ENCODE data around the gene ADGRA1.
"Not testable (repeated sequence)": the region's sequence is repeated elsewhere in the genome, so short reads cannot be mapped to it uniquely, and the experiment has no call there.

Gene ADGRA1

DNA sequence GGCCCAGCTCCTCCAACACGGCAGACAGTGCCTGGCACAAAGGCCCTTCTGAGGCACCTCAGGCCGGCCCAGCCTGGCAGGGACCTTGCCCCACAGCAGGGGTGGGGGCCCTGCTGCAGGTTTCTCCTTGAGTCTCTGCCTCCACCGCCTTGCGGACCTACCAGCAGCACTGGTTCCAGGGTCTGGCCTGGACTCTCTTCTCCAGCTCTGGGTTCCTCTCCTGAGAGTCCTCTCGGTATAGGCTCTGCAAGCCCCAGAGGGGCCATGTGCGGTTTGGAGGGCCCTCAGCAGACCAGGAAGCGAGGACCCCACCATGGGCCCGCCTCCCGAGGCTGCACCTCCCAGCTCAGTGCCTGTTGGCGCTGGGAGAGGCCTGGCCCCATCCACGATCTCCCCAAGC, 38.1 kb upstream of the ADGRA1 start:
- Mint-ChIP-seq H3K4me3 (no peak overlapping the region), H3K27ac (no peak overlapping the region), H3K4me1 (no peaks in the 10 kb centered on the region), H3K36me3 (no peaks in the 10 kb centered on the region), H3K9me3 (no peaks in the 10 kb centered on the region), H3K27me3 (peaks cover 4% of the 10 kb centered on the region)

DNA sequence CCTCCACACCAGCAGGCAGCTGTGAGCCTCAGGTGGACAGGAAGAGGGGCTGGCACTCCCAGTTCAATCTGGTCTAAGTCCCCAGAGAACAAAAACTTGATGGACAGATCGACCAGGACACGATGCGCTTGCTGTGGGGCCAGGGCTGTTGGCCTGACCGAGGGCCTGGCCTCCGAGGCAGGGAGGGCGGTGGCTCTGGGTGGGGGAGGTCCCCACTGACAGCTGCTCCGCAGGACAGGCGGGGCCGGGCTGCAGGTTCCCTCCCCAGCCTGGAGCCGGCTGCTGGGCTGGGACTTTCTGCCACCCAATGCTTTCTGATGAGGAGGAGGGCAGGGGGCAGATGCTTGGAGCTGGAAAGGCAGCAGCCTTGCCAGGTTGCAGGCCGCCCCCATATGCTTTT, 37.4 kb upstream of the ADGRA1 start:
- no peak overlapping the region for H3K4me3 Mint-ChIP-seq
- H3K27me3 Mint-ChIP-seq = peaks cover 4% of the 10 kb centered on the region
- no peaks in the 10 kb centered on the region for H3K4me1 Mint-ChIP-seq
- no peaks in the 10 kb centered on the region for H3K36me3 Mint-ChIP-seq
- no peaks in the 10 kb centered on the region for H3K9me3 Mint-ChIP-seq
- H3K27ac Mint-ChIP-seq = no peak overlapping the region

DNA sequence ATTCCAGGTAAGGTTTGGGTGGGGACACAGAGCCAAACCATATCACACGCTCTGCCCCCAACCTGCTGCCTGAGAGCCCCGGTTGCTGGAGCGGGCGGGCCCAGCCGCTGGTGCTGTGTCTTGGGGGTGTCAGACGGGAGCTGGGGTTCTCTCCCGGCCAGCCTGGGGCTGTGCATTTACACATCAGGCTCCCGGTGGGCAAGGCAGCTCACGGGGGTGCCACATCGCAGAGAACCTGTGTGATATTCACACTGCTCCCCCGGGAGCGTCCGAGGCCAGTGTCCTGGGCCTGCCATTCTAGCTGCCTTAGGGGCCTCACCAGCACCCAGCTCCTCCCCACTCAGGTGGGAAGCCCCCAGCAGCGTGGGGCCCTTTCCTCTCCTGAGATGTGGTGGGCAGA, 35.6 kb upstream of the ADGRA1 start:
- Mint-ChIP-seq H3K27me3 (peaks cover 6% of the 10 kb centered on the region), H3K9me3 (no peaks in the 10 kb centered on the region), H3K4me3 (no peak overlapping the region), H3K36me3 (no peaks in the 10 kb centered on the region), H3K27ac (no peak overlapping the region), H3K4me1 (no peaks in the 10 kb centered on the region)

DNA sequence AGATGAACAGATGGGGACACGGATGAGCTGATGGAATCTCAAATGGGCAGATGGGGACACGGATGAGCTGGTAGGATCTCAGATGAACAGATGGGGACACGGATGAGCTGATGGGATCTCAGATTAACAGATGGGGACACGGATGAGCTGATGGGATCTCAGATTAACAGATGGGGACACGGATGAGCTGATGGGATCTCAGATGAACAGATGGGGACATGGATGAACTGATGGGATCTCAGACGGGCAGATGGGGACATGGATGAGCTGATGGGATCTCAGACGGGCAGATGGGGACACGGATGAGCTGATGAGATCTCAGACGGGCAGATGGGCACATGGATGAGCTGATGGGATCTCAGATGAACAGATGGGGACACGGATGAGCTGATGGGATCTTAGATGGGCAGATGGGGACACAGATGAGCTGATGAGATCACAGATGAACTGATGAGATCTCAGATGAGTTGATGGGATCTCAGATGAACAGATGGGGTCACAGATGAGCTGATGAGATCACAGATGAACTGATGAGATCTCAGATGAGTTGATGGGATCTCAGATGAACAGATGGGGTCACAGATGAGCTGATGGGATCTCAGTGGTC, 34.1 kb upstream of the ADGRA1 start:
- not testable (repeated sequence) for H3K27ac Mint-ChIP-seq, H3K27me3 Mint-ChIP-seq, H3K36me3 Mint-ChIP-seq, H3K9me3 Mint-ChIP-seq, H3K4me1 Mint-ChIP-seq, H3K4me3 Mint-ChIP-seq

DNA sequence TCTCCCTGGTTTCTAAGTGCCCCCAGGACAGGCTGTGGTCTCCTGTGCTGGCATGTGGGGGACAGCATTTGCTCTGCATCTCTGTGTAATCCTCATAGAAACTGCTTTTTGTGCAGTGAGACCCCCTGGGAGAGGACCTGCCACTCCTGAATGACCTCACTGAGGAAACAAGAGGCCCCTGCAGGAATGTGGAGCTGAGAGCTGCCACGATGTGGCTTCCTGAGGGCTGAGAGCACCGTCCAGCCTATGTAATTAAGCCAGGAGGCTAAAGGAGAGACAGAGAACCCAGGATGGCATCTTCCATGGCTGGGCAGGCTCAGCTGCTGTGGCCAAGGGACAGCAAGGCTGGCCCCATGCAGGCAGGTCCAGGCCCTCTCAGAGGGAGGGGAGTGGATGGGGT, 32.3 kb upstream of the ADGRA1 start:
- Mint-ChIP-seq H3K4me1 (peaks cover 14% of the 10 kb centered on the region), H3K27ac (no peak overlapping the region), H3K4me3 (no peak overlapping the region), H3K36me3 (no peaks in the 10 kb centered on the region), H3K27me3 (peaks cover 4% of the 10 kb centered on the region), H3K9me3 (no peaks in the 10 kb centered on the region)

DNA sequence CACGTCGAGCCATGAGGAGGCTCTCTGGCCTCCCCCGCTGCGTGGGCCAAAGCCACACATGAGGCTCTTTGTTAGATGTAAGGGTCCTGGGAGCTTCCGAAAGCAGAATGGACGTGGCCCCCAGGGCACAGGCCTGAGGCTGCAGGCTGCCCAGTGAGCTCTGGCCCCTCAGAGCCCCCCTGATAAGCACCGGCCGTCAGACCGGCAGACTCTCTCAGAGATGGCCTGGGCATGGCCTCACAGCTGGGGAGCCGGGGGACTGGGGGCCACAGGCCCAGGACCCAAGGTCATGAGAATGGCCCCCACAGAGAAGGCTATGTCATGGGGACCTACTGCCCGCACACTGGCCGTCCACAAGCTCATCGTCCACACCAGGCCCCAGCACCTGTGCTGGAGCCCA, 31.7 kb upstream of the ADGRA1 start:
- H3K27ac Mint-ChIP-seq = no peak overlapping the region
- peaks cover 4% of the 10 kb centered on the region for H3K27me3 Mint-ChIP-seq
- H3K4me3 Mint-ChIP-seq = no peak overlapping the region
- no peaks in the 10 kb centered on the region for H3K9me3 Mint-ChIP-seq
- no peaks in the 10 kb centered on the region for H3K36me3 Mint-ChIP-seq
- peaks cover 14% of the 10 kb centered on the region for H3K4me1 Mint-ChIP-seq

DNA sequence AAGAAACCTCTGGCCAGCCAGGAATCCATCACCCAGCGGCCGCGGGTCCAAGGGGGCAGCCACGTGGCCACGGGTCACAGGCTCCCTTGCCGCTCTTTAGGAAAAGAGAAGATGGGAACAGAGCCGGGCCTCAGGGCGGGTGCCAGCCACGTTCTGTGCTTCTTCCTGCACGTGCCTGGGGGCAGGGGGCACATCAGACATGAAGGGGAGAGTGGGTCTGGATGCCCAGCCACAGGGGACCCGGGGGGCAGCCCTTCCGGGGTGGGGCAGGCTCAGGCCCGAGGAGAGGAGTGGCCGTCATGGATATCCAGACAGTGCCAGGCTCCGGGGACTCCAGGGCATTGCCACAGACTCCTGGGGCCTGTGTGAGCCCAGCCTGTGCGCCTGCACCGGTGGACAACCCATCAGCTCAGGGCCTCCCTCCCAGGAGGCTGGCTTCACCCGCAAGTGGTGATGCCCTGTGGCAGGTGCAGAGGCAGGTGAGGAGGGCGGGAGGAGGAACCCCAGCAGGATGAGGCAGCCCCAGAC, 31.0 kb upstream of the ADGRA1 start:
- peaks cover 14% of the 10 kb centered on the region for H3K4me1 Mint-ChIP-seq
- H3K27ac Mint-ChIP-seq = no peak overlapping the region
- peaks cover 4% of the 10 kb centered on the region for H3K27me3 Mint-ChIP-seq
- H3K36me3 Mint-ChIP-seq = no peaks in the 10 kb centered on the region
- no peak overlapping the region for H3K4me3 Mint-ChIP-seq
- no peaks in the 10 kb centered on the region for H3K9me3 Mint-ChIP-seq

DNA sequence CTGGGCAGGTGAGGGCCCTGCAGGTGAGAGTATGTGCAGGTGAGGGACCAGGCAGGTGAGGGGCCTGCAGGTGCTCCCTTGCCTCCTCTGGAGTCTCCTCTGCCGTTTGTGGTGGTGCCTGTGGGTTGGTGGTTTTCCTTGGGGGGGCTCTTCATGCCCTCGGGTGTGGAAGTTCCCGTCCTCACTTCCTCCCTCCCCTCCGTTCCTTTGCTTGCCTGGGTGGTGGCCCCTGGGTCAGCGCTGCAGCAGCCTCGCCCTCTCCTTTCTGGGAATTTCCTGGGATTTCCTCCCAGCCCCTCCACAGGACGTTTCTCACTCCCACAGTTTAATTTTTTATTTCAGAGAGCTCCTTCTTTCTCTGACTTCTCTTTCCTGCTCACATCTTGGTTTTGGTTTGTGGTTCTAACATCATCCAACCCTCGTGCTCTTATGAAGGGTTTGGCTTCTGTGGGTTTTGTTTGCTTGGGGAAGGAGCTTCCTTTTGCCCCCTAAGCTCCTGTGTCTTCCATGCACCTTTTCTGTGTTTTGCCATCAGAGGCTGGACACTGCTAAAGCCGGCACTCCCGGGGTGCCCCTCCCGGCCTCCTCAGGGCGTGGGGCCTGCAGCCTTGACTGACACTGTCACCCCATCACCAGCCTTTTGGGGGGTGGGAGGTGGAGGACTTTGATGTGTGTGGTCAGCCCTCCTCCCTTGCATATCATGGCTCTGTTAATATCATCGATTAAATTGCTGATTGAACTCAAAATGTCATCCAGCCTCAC, 29.2 kb upstream of the ADGRA1 start:
- Mint-ChIP-seq H3K4me3 (peak overlapping the region; percentile 1), H3K4me1 (peaks cover 14% of the 10 kb centered on the region), H3K27ac (no peak overlapping the region), H3K36me3 (no peaks in the 10 kb centered on the region), H3K9me3 (no peaks in the 10 kb centered on the region), H3K27me3 (peaks cover 4% of the 10 kb centered on the region)

DNA sequence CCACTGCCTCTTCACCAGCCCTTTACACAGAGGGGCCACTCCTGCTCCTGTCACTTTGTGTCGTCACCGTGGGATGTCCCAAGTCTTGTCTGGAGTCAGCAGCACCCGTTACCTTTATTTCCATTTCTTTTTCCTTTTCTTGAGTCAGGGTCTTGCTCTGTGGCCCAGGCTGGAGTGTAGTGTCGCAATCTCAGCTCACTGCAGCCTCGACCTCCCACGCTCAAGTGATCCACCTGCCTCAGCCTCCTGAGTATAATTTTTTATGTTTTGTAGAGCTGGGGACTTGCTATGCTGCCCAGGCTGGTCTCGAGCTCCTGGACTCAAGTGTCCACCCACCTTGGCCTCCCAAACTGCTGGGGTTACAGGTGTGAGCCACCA, 28.6 kb upstream of the ADGRA1 start:
- H3K4me3 Mint-ChIP-seq = no peak overlapping the region
- no peaks in the 10 kb centered on the region for H3K36me3 Mint-ChIP-seq
- H3K27ac Mint-ChIP-seq = no peak overlapping the region
- H3K4me1 Mint-ChIP-seq = peaks cover 14% of the 10 kb centered on the region
- H3K9me3 Mint-ChIP-seq = no peaks in the 10 kb centered on the region
- peaks cover 4% of the 10 kb centered on the region for H3K27me3 Mint-ChIP-seq

DNA sequence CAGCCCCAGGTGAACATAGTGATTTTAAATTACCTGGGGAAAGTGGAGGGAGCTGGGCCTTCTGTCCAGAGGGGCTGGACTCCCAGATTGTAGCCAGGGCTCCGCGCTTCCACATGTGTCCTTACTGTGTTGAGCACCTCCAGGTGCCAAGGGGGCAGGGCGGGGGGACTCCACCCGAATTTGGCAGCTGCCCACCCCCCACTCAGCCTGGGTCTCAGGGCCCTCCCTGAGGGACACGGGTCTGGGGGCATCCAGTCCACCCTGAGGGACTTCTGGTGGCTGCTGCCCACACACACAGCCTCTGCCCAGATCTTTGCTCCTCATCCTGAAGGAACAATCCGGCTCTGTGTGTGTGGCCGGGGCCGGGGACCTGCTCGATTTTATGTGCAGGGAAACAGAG, 28.2 kb upstream of the ADGRA1 start:
- Mint-ChIP-seq H3K4me1 (peaks cover 14% of the 10 kb centered on the region), H3K4me3 (no peak overlapping the region), H3K9me3 (no peaks in the 10 kb centered on the region), H3K27me3 (peaks cover 4% of the 10 kb centered on the region), H3K36me3 (no peaks in the 10 kb centered on the region), H3K27ac (no peak overlapping the region)

DNA sequence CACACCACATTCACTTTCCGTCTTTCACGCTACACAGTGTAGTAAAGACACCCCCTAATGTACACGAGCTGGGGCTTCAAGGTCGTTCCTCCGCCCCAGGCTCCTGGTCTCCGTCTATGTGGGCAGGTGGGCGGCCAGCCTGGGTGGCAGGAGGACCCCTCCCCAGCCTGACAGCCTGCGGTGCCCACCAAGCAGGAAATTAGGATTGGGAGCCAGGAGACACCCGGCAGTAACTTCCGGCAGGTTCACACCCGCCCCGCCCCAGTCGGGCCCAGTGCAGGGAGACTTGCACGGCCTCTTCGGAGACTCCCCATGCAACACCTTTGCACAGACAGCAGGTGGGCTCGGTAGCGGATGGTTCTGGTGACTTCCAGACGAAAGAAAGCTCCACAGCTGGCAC, 27.7 kb upstream of the ADGRA1 start:
- H3K27me3 Mint-ChIP-seq = peaks cover 4% of the 10 kb centered on the region
- no peak overlapping the region for H3K27ac Mint-ChIP-seq
- no peak overlapping the region for H3K4me3 Mint-ChIP-seq
- H3K4me1 Mint-ChIP-seq = peaks cover 14% of the 10 kb centered on the region
- no peaks in the 10 kb centered on the region for H3K36me3 Mint-ChIP-seq
- H3K9me3 Mint-ChIP-seq = no peaks in the 10 kb centered on the region

DNA sequence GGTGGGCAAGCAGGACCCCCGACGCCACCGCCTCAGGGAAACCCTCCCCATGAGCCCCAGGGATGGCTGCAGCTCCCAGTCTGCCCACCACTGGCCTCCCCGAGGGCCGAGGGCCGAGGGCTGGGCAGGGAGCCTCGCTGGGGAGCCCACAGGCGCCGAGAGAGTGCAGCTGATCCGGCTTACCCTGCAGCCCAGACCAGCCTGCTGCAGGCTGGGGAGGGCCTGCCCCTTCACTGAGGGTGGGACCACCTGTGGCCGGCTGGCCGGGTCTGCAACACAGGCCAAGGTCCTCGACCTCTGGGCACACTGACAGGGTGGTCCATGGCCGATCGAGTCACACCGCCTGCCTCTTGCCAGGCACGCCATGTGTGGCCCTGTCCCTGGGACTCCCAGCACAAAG, 27.3 kb upstream of the ADGRA1 start:
- H3K27ac Mint-ChIP-seq = no peak overlapping the region
- H3K4me3 Mint-ChIP-seq = no peak overlapping the region
- peaks cover 4% of the 10 kb centered on the region for H3K27me3 Mint-ChIP-seq
- no peaks in the 10 kb centered on the region for H3K9me3 Mint-ChIP-seq
- peaks cover 14% of the 10 kb centered on the region for H3K4me1 Mint-ChIP-seq
- H3K36me3 Mint-ChIP-seq = no peaks in the 10 kb centered on the region

DNA sequence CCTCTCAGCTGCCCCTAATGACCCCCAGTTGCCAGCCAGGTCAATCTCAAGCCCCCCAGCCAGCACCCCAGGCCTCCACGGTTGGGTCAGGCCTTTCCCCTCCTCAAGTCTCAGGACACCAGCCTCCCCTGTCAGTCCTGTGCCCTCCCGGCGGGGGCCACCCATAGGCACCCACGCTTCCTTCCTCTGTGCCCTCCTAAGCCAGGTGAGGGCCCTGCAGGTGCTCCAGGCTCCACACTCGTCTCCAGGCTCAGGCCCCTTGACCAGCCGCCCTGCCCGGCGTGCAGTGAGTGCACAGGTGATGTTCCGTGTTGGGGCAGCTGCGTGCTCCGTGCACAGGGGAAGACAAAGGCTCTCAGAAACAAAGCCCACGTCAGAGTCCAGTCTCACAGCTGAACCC, 26.8 kb upstream of the ADGRA1 start:
- H3K4me3 Mint-ChIP-seq = no peak overlapping the region
- H3K27ac Mint-ChIP-seq = no peak overlapping the region
- H3K27me3 Mint-ChIP-seq = peaks cover 4% of the 10 kb centered on the region
- H3K36me3 Mint-ChIP-seq = no peaks in the 10 kb centered on the region
- peaks cover 14% of the 10 kb centered on the region for H3K4me1 Mint-ChIP-seq
- H3K9me3 Mint-ChIP-seq = no peaks in the 10 kb centered on the region

DNA sequence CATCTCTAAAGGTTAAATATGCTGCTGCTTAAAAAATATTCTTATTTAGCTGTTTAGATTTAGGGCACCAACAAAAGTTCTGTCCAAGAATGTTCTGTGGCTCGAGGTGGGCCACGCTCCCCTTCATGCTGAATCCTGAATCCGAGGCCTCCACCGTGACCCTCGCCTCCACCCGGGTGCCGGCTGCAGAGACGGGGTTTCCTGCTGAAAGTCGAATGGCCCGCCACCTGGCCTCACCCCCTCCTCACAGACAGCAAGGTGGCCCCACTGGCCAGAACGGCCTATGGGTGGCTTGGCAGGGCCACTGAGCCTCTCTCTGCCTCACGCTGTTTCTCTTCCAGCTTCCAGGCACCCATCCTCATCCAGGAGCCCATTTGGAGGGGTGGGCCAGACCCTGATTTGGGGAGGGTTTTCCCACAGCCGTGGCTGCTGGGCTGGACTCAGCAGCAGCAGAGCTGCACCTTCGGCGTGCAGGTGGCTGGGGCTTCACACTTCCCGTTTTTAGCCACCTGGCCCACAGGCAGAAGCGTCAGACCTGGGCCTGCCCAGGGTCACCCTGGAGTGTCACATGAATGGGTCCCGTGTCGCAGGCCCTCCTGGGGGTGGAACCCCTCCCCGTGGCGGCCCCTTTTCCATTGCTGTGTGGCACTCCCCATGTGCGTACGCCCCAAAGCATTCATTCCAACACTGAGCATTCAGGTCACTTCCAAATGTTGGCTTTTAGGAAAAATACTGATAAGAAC, 26.3 kb upstream of the ADGRA1 start:
- H3K9me3 Mint-ChIP-seq = no peaks in the 10 kb centered on the region
- peaks cover 14% of the 10 kb centered on the region for H3K4me1 Mint-ChIP-seq
- H3K4me3 Mint-ChIP-seq = no peak overlapping the region

DNA sequence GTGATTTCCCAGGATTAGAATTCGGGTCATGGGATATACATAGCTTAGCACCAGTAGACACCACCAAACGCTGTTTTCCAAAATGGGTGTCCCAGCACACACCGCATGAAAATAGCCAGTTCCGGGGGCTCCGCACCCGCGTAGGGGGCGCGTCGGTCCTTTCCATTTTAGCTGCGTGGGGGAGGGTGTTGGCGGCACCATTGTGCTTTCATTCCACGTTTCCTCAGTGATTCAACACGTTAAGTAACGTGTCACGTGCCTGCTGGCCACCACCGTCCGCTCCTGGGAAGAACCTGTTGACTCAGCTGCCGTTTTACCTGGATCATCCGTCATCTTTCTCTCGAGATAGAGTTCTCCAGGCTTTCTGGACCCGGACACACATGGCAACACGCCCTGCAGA, 25.6 kb upstream of the ADGRA1 start:
- Mint-ChIP-seq H3K4me3 (no peak overlapping the region), H3K27me3 (peaks cover 3% of the 10 kb centered on the region), H3K27ac (no peak overlapping the region), H3K9me3 (no peaks in the 10 kb centered on the region), H3K4me1 (peaks cover 14% of the 10 kb centered on the region), H3K36me3 (no peaks in the 10 kb centered on the region)

More for the DNA sequence above, 26.3 kb upstream of the ADGRA1 start:
- Mint-ChIP-seq H3K27ac (no peak overlapping the region), H3K27me3 (peaks cover 4% of the 10 kb centered on the region), H3K36me3 (no peaks in the 10 kb centered on the region)

DNA sequence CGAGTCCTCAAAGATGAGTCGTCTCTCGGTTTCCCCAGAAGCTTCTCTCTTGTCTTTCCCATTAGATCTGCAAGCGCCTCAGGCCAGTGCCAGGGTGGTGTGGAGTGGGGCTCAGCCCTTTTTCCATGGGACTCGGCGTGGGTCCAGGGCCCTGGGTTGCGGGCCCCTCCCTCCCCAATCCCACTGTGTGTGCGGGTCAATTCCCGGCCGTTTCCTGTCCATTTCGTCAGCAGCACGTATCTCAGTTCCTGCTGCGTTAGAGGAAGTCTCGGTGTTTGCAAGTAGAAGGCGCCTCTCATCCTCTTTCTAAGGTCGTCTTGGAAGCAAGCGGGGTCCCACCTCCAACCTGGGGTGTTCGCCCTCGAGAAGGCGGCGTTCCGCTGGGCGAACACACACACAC, 25.1 kb upstream of the ADGRA1 start:
- H3K27me3 Mint-ChIP-seq = peaks cover 1% of the 10 kb centered on the region
- peaks cover 11% of the 10 kb centered on the region for H3K4me1 Mint-ChIP-seq
- no peaks in the 10 kb centered on the region for H3K9me3 Mint-ChIP-seq
- no peak overlapping the region for H3K27ac Mint-ChIP-seq
- no peaks in the 10 kb centered on the region for H3K36me3 Mint-ChIP-seq
- H3K4me3 Mint-ChIP-seq = no peak overlapping the region
